DND-41 (cell line): ENCODE results near the gene PEX5.

ENCODE experiments used
- EZH2 ChIP-seq: IDR thresholded peaks from 3 replicates; pipeline ENCODE4 v1.6.1; 2012; ENCODE audit warnings: borderline replicate concordance, low read depth, mild to moderate bottlenecking, moderate library complexity, low read length, inconsistent platforms; ENCODE audit not compliant: severe bottlenecking
- TF ChIP-seq, protein P1 (sequence below): IDR thresholded peaks from 2 replicates; pipeline ENCODE4 v1.5.1; 2012; ENCODE audit warnings: borderline replicate concordance, low read length, moderate library complexity, mild to moderate bottlenecking; ENCODE audit not compliant: poor library complexity, severe bottlenecking; ENCODE audit errors: extremely low read depth

DNA sequence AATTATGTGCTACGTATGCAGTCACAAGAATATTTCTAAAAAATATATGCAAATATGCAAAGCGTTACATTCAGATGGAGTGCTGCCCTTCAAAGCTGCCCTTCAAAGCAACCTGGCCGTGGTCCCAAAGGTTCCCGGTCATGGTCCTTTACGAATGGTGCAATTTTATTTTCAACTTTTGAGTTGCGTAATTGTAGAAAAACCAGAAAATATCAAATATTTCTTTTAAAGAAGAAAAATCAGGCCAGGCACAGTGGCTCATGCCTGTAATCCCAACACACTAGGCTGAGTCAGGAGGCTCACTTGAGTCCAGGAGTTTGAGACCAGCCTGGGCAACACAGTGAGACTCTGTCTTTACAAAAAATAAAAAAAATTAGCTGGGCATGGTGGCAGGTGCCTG lies 38.0 kb upstream of the PEX5 start:
- TF ChIP-seq, protein P1, sequence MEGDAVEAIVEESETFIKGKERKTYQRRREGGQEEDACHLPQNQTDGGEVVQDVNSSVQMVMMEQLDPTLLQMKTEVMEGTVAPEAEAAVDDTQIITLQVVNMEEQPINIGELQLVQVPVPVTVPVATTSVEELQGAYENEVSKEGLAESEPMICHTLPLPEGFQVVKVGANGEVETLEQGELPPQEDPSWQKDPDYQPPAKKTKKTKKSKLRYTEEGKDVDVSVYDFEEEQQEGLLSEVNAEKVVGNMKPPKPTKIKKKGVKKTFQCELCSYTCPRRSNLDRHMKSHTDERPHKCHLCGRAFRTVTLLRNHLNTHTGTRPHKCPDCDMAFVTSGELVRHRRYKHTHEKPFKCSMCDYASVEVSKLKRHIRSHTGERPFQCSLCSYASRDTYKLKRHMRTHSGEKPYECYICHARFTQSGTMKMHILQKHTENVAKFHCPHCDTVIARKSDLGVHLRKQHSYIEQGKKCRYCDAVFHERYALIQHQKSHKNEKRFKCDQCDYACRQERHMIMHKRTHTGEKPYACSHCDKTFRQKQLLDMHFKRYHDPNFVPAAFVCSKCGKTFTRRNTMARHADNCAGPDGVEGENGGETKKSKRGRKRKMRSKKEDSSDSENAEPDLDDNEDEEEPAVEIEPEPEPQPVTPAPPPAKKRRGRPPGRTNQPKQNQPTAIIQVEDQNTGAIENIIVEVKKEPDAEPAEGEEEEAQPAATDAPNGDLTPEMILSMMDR, result no peak
- no peak for TF ChIP-seq EZH2
